GOT3 (cell line): ENCODE results near the gene UBE2I.

Experiments used
- DNase-seq: peaks from one replicate; lab custom pipeline; 2025; ENCODE audit warnings: mixed read lengths; lab: John Stamatoyannopoulos, UW

The UBE2I gene

GRCh38 chr16:1330931-1331711 lies 21.7 kb downstream of the UBE2I start:
- DNase-seq = no peak

- no peak for DNase-seq
Observed at GRCh38 chr16:1331712-1332617, 22.5 kb downstream of the UBE2I start.

DNA sequence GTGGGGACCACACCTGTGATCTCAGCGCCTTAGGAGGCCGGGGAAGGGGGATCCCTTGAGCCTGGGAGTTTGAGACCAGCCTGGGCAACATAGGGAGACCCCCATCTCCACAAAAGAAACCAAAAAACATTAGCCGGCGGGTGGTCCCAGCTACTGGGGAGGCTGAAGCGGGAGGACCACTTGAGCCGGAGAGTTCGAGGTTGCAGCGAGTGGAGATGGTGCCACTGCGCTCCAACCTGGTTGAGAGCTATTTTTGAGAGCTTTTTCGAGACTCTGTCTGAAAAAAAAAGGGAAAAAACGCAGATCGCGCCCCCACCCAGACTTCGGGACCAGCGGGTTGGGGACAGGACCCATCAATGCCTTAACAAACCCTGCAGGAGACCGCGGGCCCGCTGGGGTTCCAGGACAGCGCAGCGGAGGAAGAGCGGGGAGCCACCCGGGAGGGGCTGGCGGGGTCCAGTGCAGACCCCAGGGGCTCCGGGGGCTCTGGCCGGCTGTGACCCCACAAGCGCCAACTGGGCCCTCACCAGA lies 23.2 kb downstream of the UBE2I start:
- DNase-seq = no peak

- DNase-seq = no peak
Observed at GRCh38 chr16:1333149-1333812, 23.8 kb downstream of the UBE2I start, which contains the start of gene BAIAP3. BAIAP3 (plus strand) TSS chr16:1333645; CDS start chr16:1338550, 4,905 bp downstream.

GRCh38 chr16:1333854-1334700 lies 24.6 kb downstream of the UBE2I start:
- no peak for DNase-seq

- DNase-seq = no peak
Observed at GRCh38 chr16:1334739-1335138, 25.3 kb downstream of the UBE2I start.

- DNase-seq = no peak
Observed at GRCh38 chr16:1335211-1335971, 26.0 kb downstream of the UBE2I start.

DNA sequence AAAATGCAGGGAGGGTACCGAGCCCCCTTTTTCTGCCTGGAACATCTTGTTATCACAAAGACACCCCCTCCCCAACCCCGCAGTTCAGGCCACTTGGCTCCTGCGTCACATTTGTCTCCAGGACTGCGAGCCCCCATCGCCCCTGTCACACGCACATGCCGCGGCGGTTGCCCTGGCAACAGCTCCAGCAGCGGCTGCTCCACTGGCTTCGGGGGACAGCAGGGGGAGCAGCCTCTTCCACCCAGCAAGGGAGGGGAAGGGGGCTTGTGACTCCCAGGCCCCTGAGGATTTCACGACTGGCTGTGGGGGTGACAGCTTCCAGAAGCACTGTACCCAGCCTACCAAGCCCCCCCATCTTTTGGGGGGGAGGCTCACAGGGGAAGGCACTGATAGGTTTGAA lies 26.6 kb downstream of the UBE2I start:
- DNase-seq = no peak

GRCh38 chr16:1336619-1337018 lies 27.2 kb downstream of the UBE2I start:
- no peak for DNase-seq

- no peak for DNase-seq
Observed at GRCh38 chr16:1337486-1337885, 28.1 kb downstream of the UBE2I start.

DNA sequence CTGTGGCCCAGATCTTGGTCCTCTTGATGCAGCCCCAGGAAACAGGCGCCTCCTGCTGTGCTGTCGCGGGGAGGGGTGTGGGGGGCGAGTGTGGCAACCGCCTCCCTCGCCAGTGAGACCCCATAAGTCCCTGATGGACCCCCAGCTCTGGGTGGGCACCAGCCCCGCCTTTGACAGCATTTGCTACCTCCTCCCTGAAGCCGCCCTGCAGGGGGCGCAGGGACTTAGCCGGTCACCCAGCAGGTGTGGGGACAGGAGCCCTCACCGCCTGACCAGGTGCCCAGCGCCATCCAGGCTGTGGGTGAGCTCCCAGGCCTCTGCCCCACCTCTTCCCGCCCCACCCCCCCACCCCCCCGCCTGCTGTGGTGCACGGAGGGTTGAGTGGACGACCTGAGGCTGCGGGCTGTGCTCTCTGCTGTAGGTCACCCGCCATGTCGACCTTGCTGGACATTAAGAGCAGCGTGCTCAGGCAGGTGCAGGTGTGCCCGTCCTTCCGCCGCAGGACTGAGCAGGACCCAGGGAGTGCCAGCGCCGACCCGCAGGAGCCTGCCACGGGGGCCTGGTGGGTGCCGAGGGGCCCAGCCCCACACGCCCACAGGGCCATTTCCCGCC lies 28.8 kb downstream of the UBE2I start:
- no peak for DNase-seq

GRCh38 chr16:1338855-1339675 lies 29.6 kb downstream of the UBE2I start:
- no peak for DNase-seq

DNA sequence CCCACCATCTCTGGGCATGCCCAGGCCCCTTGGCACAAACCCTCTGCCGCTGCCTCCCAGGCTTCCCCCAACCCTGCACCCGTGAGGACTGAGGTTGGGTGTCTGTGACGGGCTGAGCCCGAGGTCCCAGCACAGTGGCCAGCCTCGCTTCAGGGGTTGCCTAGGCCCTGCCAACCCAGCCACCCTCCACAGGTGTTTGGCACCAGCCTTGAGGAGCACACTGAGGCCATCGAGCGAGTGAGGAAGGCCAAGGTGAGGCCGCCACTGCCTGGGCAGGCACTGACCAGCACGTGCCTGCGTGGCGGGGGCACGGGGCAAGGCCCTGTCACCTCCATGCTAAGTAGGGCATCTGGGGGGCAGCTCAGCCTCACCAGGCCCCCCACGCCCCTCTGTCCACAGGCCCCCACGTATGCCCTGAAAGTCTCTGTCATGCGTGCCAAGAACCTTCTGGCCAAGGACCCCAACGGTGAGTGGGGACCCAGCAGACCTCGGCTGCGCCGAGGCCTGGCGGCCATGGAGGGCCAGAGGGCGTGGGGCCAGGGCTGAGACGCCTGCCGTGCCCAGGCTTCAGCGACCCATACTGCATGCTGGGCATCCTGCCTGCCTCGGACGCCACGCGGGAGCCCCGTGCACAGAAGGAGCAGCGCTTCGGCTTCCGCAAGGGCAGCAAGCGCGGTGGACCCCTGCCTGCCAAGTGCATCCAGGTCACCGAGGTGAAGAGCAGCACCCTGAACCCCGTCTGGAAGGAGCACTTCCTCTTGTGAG lies 31.5 kb downstream of the UBE2I start:
- no peak for DNase-seq

DNA sequence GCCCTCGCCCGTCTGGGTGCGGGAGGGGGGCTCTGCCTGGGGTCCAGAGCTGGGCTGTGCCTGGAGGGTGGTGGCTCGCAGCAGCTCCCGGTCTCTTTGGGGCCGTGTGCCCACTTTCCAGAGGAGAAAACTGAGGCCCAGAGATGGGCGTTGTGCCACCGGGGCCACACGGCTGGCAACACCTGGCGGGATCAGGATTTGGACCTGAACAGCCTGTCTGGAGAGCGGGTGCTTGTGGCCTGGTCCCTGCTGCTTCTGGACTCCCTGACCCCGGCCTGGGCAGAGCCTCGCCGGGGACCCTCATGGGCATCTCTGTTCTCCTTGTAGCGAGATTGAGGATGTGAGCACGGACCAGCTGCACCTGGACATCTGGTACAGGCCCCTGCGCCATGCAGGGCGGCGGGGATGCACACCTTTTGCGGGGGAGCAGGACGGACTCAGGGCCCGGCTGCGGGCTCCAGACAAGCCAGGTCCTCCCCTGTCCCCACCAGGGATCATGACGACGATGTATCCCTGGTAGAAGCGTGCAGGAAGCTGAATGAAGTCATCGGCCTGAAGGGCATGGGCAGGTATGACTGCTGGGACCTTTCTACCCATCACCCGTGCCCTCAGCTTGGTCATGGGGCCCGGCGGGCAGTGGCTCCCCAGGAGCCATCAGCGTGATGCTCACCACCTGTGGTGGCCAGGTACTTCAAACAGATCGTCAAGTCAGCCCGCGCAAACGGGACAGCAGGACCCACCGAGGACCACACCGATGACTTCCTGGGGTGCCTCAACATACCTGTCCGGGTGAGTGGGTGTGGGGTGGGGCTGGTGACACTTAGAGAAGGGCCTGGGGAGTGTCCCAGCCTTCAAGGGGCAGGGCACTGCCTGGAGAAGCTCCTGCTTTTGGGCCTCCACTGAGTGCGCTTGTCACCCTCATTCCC lies 32.3 kb downstream of the UBE2I start:
- no peak for DNase-seq

- peak; percentile 42 for DNase-seq
Observed at GRCh38 chr16:1342526-1343427, 33.3 kb downstream of the UBE2I start.
